Measurements from ENCODE around the gene DCAF12. TPM values are rescaled to one million over a fixed set of nuclear protein-coding genes. Genes with fewer than 3 reads are reported as not detected.
A peak's percentile ranks its signal among the peaks of the same experiment; 100 is the strongest.
"Not testable (repeated sequence)": the region's sequence is repeated elsewhere in the genome, so short reads cannot be mapped to it uniquely, and the experiment has no call there.

DCAF12 gene
- total and polyA plus RNA-seq, 7 experiments from 2014 or later, result 10.8 to 40.4 (median 22.2) TPM

- H3K4me3 Mint-ChIP-seq, result peak overlapping the region; percentile 96 to 100 (median 98)
- ChIA-PET POLR2A (interaction anchor here (0.6 to 1.7 kb wide), 6 partner anchors 7 to 590 kb away, joined by 3 to 10 read pairs (median 4); partner anchors contain the start of gene UBAP1), CTCF (interaction anchor here (0.6 to 1.3 kb wide), 4 partner anchors 22 to 971 kb away, joined by 3 to 4 read pairs (median 4); no protein-coding TSS in a partner anchor)
- H3K9me3 Mint-ChIP-seq, result peaks cover 0 to 5% (median 0%) of the 10 kb centered on the region in 11 donors
- H3K36me3 Mint-ChIP-seq, result peaks cover 0 to 4% (median 0%) of the 10 kb centered on the region in 5 donors
- H3K36me3 ChIP-seq (ENCODE audit: control insufficient read depth in 2 of 3, insufficient read depth in 3 of 3, low read length in 3 of 3), result peaks cover 0 to 4% (median 0%) of the 10 kb centered on the region in 3 experiments
- intact Hi-C loops (cut with micrococcal nuclease), result loop anchor here (1.0 to 10.0 kb wide), 13 partner anchors 281 to 1557 kb away; partner anchors contain the start of genes ATOSB (in 1 of the 2), B4GALT1 (in 1 of the 2), DNAJA1 (in 1 of the 2) and DNAJB5 (in 1 of the 2)
- H3K27me3 Mint-ChIP-seq, result peaks cover 0 to 4% (median 0%) of the 10 kb centered on the region in 5 donors
- H3K9me3 ChIP-seq (ENCODE audit: control insufficient read depth in 2 of 3, low read length in 3 of 3), result no peaks in the 10 kb centered on the region
- H3K27ac Mint-ChIP-seq, result peak overlapping the region; percentile 98 to 100 (median 99)
- peak overlapping the region; percentile 86 for H3K27ac ChIP-seq (ENCODE audit: low read depth, low read length)
- H3K4me3 ChIP-seq (ENCODE audit: low read length), result peak overlapping the region; percentile 98
- ATAC-seq (peak; percentile 8), DNase-seq (peak in 5 of 9 donors; percentile 15 to 65 (median 40))
- H3K27me3 ChIP-seq (ENCODE audit: control insufficient read depth in 2 of 2, insufficient read depth in 2 of 2, low read length in 2 of 2), result no peaks in the 10 kb centered on the region
- H3K4me1 ChIP-seq (ENCODE audit: control insufficient read depth in 2 of 2, insufficient read depth in 2 of 2, low read length in 2 of 2), result peaks cover 11 to 22% of the 10 kb centered on the region in 2 donors
- peaks cover 25 to 48% (median 32%) of the 10 kb centered on the region in 7 donors for H3K4me1 Mint-ChIP-seq
Measured at GRCh38 chr9:34047864-34048726, 78.4 kb downstream of the DCAF12 start.

GRCh38 chr9:34046784-34047379 is 79.6 kb downstream of the DCAF12 start:
- Mint-ChIP-seq H3K4me3 (peak overlapping the region; percentile 67 to 100 (median 98)), H3K36me3 (peaks cover 0 to 4% (median 0%) of the 10 kb centered on the region in 5 donors), H3K9me3 (peaks cover 0 to 5% (median 0%) of the 10 kb centered on the region in 11 donors), H3K4me1 (peaks cover 25 to 44% (median 32%) of the 10 kb centered on the region in 7 donors), H3K27ac (peak overlapping the region; percentile 20 to 70 (median 38)), H3K27me3 (peaks cover 0 to 4% (median 0%) of the 10 kb centered on the region in 5 donors)
- Histone ChIP-seq H3K27ac (ENCODE audit: low read depth, low read length) (peak overlapping the region; percentile 16), H3K4me1 (ENCODE audit: control insufficient read depth in 2 of 2, insufficient read depth in 2 of 2, low read length in 2 of 2) (peaks cover 11 to 22% of the 10 kb centered on the region in 2 donors), H3K27me3 (ENCODE audit: control insufficient read depth in 2 of 2, insufficient read depth in 2 of 2, low read length in 2 of 2) (no peaks in the 10 kb centered on the region), H3K4me3 (ENCODE audit: low read length) (no peak overlapping the region), H3K9me3 (ENCODE audit: control insufficient read depth in 2 of 3, low read length in 3 of 3) (no peaks in the 10 kb centered on the region), H3K36me3 (ENCODE audit: control insufficient read depth in 2 of 3, insufficient read depth in 3 of 3, low read length in 3 of 3) (peaks cover 0 to 4% (median 0%) of the 10 kb centered on the region in 3 experiments)
- intact Hi-C loops (cut with micrococcal nuclease), result loop anchor here (5.0 to 10.0 kb wide), 7 partner anchors 620 to 1558 kb away; partner anchors contain the start of genes ATOSB (in 1 of the 2), B4GALT1 (in 1 of the 2), DNAJA1 (in 1 of the 2) and DNAJB5 (in 1 of the 2)
- ChIA-PET CTCF (no interaction called here), POLR2A (no interaction called here)
- DNase-seq (no peak), ATAC-seq (no peak)

- peak overlapping the region in 4 of 9 donors; percentile 2 to 60 (median 32) for H3K27ac Mint-ChIP-seq
- no peak overlapping the region for H3K27ac ChIP-seq (ENCODE audit: low read depth, low read length)
- H3K4me1 ChIP-seq (ENCODE audit: control insufficient read depth in 2 of 2, insufficient read depth in 2 of 2, low read length in 2 of 2), result peaks cover 11 to 22% of the 10 kb centered on the region in 2 donors
- peaks cover 0 to 4% (median 0%) of the 10 kb centered on the region in 3 experiments for H3K36me3 ChIP-seq (ENCODE audit: control insufficient read depth in 2 of 3, insufficient read depth in 3 of 3, low read length in 3 of 3)
- peaks cover 25 to 44% (median 32%) of the 10 kb centered on the region in 7 donors for H3K4me1 Mint-ChIP-seq
- peaks cover 0 to 4% (median 0%) of the 10 kb centered on the region in 5 donors for H3K27me3 Mint-ChIP-seq
- POLR2A ChIA-PET, result interaction anchor here (0.7 kb wide), 1 partner anchor 627 kb away, joined by 3 read pairs; no protein-coding TSS in a partner anchor
- no peaks in the 10 kb centered on the region for H3K9me3 ChIP-seq (ENCODE audit: control insufficient read depth in 2 of 3, low read length in 3 of 3)
- no peak overlapping the region for H3K4me3 ChIP-seq (ENCODE audit: low read length)
- intact Hi-C loops (cut with micrococcal nuclease), result loop anchor here (5.0 to 10.0 kb wide), 7 partner anchors 621 to 1559 kb away; partner anchors contain the start of genes ATOSB (in 1 of the 2), B4GALT1 (in 1 of the 2), DNAJA1 (in 1 of the 2) and DNAJB5 (in 1 of the 2)
- H3K36me3 Mint-ChIP-seq, result peaks cover 0 to 4% (median 0%) of the 10 kb centered on the region in 5 donors
- no peaks in the 10 kb centered on the region for H3K27me3 ChIP-seq (ENCODE audit: control insufficient read depth in 2 of 2, insufficient read depth in 2 of 2, low read length in 2 of 2)
- no peak for ATAC-seq
- no peak for DNase-seq
- CTCF ChIA-PET, result no interaction called here
- H3K4me3 Mint-ChIP-seq, result peak overlapping the region in 3 of 10 donors; percentile 7 to 96 (median 12)
- H3K9me3 Mint-ChIP-seq, result peaks cover 0 to 5% (median 0%) of the 10 kb centered on the region in 11 donors
Measured at GRCh38 chr9:34045903-34046302, 80.6 kb downstream of the DCAF12 start.

GRCh38 chr9:34042074-34042473 is 84.4 kb downstream of the DCAF12 start:
- DNase-seq; H3K4me1 ChIP-seq (ENCODE audit: control insufficient read depth in 2 of 2, insufficient read depth in 2 of 2, low read length in 2 of 2); H3K4me3 ChIP-seq (ENCODE audit: low read length); H3K27ac ChIP-seq (ENCODE audit: low read depth, low read length); H3K36me3 Mint-ChIP-seq; H3K27me3 Mint-ChIP-seq; H3K4me3 Mint-ChIP-seq; POLR2A ChIA-PET; H3K36me3 ChIP-seq (ENCODE audit: control insufficient read depth in 2 of 3, insufficient read depth in 3 of 3, low read length in 3 of 3); H3K27ac Mint-ChIP-seq; ATAC-seq; H3K9me3 ChIP-seq (ENCODE audit: control insufficient read depth in 2 of 3, low read length in 3 of 3); H3K9me3 Mint-ChIP-seq; H3K27me3 ChIP-seq (ENCODE audit: control insufficient read depth in 2 of 2, insufficient read depth in 2 of 2, low read length in 2 of 2): not testable (repeated sequence)
- CTCF ChIA-PET, result interaction anchor here (0.6 kb wide), 1 partner anchor 570 kb away, joined by 3 read pairs; no protein-coding TSS in a partner anchor
- H3K4me1 Mint-ChIP-seq, result peaks cover 12 to 29% (median 14%) of the 10 kb centered on the region in 7 donors
- intact Hi-C loops (cut with micrococcal nuclease), result loop anchor here (10.0 kb wide), 3 partner anchors 1017 to 1563 kb away; partner anchors contain the start of genes ATOSB (in 1 of the 2), DNAJA1 (in 1 of the 2) and TESK1 (in 1 of the 2)

GRCh38 chr9:34038851-34039250 is 87.6 kb downstream of the DCAF12 start:
- H3K27ac ChIP-seq (ENCODE audit: low read depth, low read length); H3K9me3 ChIP-seq (ENCODE audit: control insufficient read depth in 2 of 3, low read length in 3 of 3); H3K9me3 Mint-ChIP-seq; DNase-seq; intact Hi-C loops (cut with micrococcal nuclease); H3K27me3 ChIP-seq (ENCODE audit: control insufficient read depth in 2 of 2, insufficient read depth in 2 of 2, low read length in 2 of 2); H3K4me3 ChIP-seq (ENCODE audit: low read length); ATAC-seq; H3K4me3 Mint-ChIP-seq; H3K27me3 Mint-ChIP-seq; H3K27ac Mint-ChIP-seq; H3K4me1 ChIP-seq (ENCODE audit: control insufficient read depth in 2 of 2, insufficient read depth in 2 of 2, low read length in 2 of 2); H3K36me3 ChIP-seq (ENCODE audit: control insufficient read depth in 2 of 3, insufficient read depth in 3 of 3, low read length in 3 of 3); POLR2A ChIA-PET; CTCF ChIA-PET: not testable (repeated sequence)
- H3K36me3 Mint-ChIP-seq, result peaks cover 0 to 15% (median 0%) of the 10 kb centered on the region in 5 donors
- H3K4me1 Mint-ChIP-seq, result peaks cover 9 to 26% (median 15%) of the 10 kb centered on the region in 7 donors

- Mint-ChIP-seq H3K4me1 (peaks cover 1 to 33% (median 20%) of the 10 kb centered on the region in 7 donors), H3K4me3 (no peak overlapping the region), H3K9me3 (no peaks in the 10 kb centered on the region), H3K36me3 (peaks cover 0 to 20% (median 2%) of the 10 kb centered on the region in 5 donors), H3K27ac (no peak overlapping the region), H3K27me3 (no peaks in the 10 kb centered on the region)
- Histone ChIP-seq H3K27me3 (ENCODE audit: control insufficient read depth in 2 of 2, insufficient read depth in 2 of 2, low read length in 2 of 2) (no peaks in the 10 kb centered on the region), H3K27ac (ENCODE audit: low read depth, low read length) (no peak overlapping the region), H3K4me1 (ENCODE audit: control insufficient read depth in 2 of 2, insufficient read depth in 2 of 2, low read length in 2 of 2) (no peaks in the 10 kb centered on the region), H3K9me3 (ENCODE audit: control insufficient read depth in 2 of 3, low read length in 3 of 3) (no peaks in the 10 kb centered on the region), H3K36me3 (ENCODE audit: control insufficient read depth in 2 of 3, insufficient read depth in 3 of 3, low read length in 3 of 3) (no peaks in the 10 kb centered on the region), H3K4me3 (ENCODE audit: low read length) (no peak overlapping the region)
- ChIA-PET CTCF (interaction anchor here (0.7 kb wide), 1 partner anchor 35 kb away, joined by 3 read pairs; no protein-coding TSS in a partner anchor), POLR2A (no interaction called here)
- intact Hi-C loops (cut with micrococcal nuclease), result no loop called here
- ATAC-seq, result no peak
- no peak for DNase-seq
Measured at GRCh38 chr9:34037626-34038025, 88.9 kb downstream of the DCAF12 start.

Measured in naive thymus-derived CD4-positive, alpha-beta T cell (primary cell).